Caco-2 (cell line): ENCODE measurements around the gene CACNG4. TPM values are rescaled to one million over a fixed set of nuclear protein-coding genes. Genes with fewer than 3 reads are reported as not detected.

Experiments used
- BruUV-seq: library from RNA; stranded (reverse); fragments of 400-500 nt; replicated peaks from 2 replicates; lab custom pipeline; 2021; lab: Mats Ljungman, UMichigan
- CTCF ChIA-PET: fragments of 300-600 bp; sonication (Branson Sonifier 250); formaldehyde crosslinking; loops from one replicate; lab custom pipeline; 2022; ENCODE audit warnings: antibody characterized with exemption; lab: Charles Lee
- POLR2A ChIA-PET: fragments of 300-600 bp; sonication (Branson Sonifier 250); formaldehyde crosslinking; loops from one replicate; lab custom pipeline; 2022; ENCODE audit warnings: antibody characterized with exemption; lab: Charles Lee
- DNase-seq, 2 experiments: peaks; one replicate each; pipeline versions ENCODE4 v3.0.0 to v3.0.0-alpha.2; 2020 to 2022
- H3K27me3 ChIP-seq: replicated peaks from 2 replicates; pipeline ENCODE4 v1.6.0; 2011; ENCODE audit warnings: low read length; ENCODE audit not compliant: control insufficient read depth, insufficient read depth
- H3K36me3 ChIP-seq: 2 replicates; pipeline ENCODE4 v1.5.1; 2011; ENCODE audit warnings: low read length; ENCODE audit not compliant: control insufficient read depth, insufficient read depth
- H3K4me1 ChIP-seq: fragments of 250-450 bp; sonication (Bioruptor Pico); 2 replicates; pipeline ENCODE4 v1.5.1; 2020; ENCODE audit warnings: mild to moderate bottlenecking
- H3K4me3 ChIP-seq: 2 replicates; pipeline ENCODE4 v1.5.1; 2011; ENCODE audit warnings: low read depth, mild to moderate bottlenecking, control low read depth, low read length
- H3K9me3 ChIP-seq: fragments of 250-450 bp; sonication (Bioruptor Pico); 2 replicates; pipeline ENCODE4 v1.5.1; 2020; ENCODE audit warnings: mild to moderate bottlenecking, moderate library complexity
- H3K27ac Mint-ChIP-seq: one replicate; pipeline ENCODE4 v1.8.0; 2022; ENCODE audit warnings: mixed read lengths; ENCODE audit not compliant: unreplicated experiment
- H3K27me3 Mint-ChIP-seq: one replicate; pipeline ENCODE4 v1.8.0; 2022; ENCODE audit warnings: mixed read lengths; ENCODE audit not compliant: insufficient read depth, unreplicated experiment
- H3K36me3 Mint-ChIP-seq: one replicate; pipeline ENCODE4 v1.8.0; 2022; ENCODE audit warnings: mild to moderate bottlenecking, mixed read lengths; ENCODE audit not compliant: insufficient read depth, unreplicated experiment
- H3K4me1 Mint-ChIP-seq: one replicate; pipeline ENCODE4 v1.8.0; 2022; ENCODE audit warnings: low read depth, mixed read lengths; ENCODE audit not compliant: unreplicated experiment
- H3K4me3 Mint-ChIP-seq: one replicate; pipeline ENCODE4 v1.8.0; 2022; ENCODE audit warnings: mild to moderate bottlenecking, moderate library complexity, mixed read lengths; ENCODE audit not compliant: unreplicated experiment
- H3K9me3 Mint-ChIP-seq: one replicate; pipeline ENCODE4 v1.8.0; 2022; ENCODE audit warnings: mixed read lengths; ENCODE audit not compliant: unreplicated experiment
- CTCF ChIP-seq, 2 experiments: fragments of 200-600 bp in 1 of 2; IDR thresholded peaks; 1 replicate in 1 of 2; 2 replicates in 1 of 2; pipeline versions ENCODE4 v1.5.1 to v1.8.0; 2011 to 2022; ENCODE audit warnings: antibody characterized with exemption in 1 of 2, control low read depth in 1 of 2, inconsistent platforms in 1 of 2, low read depth in 1 of 2, low read length in 1 of 2, mild to moderate bottlenecking in 1 of 2, moderate library complexity in 1 of 2; ENCODE audit not compliant: insufficient read depth in 1 of 2, severe bottlenecking in 1 of 2, unreplicated experiment in 1 of 2
- intact Hi-C: fragments of 100-400 bp; cut with micrococcal nuclease; formaldehyde crosslinking; loops from one replicate; pipeline ENCODE4 v1.10.0; 2022; ENCODE audit not compliant: unreplicated experiment
- total RNA-seq: library from RNA; stranded (reverse); gene quantifications from 2 replicates; pipeline ENCODE4 v1.2.3, GENCODE V29; 2022

CACNG4 gene
- total RNA-seq, 1 experiment from 2014 or later = 12.8 TPM

DNA sequence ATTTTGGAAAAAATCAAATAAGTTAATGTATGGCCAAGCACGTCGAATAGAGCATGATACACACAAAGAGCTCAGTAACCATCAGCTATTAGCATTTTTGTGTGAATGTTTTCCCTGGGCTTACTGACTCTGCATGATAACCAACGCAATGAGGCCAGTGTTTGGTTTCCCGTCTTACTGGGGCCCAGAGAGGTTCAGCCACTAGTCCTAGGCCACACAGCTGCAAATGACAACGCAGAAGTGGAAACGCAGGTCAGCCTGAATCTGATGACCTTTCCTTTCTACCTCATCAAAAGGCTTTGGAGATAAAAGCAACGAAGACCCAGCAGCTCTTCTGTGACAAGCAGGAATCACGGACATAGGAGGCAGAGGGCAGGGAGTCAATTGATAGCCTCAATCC lies 7.2 kb upstream of the CACNG4 start:
- CTCF ChIA-PET = interaction anchor here (1.2 to 1.4 kb wide), 2 partner anchors 14 to 18 kb away, joined by 3 read pairs; no protein-coding TSS in a partner anchor
- Histone ChIP-seq H3K36me3 (no peaks in the 10 kb centered on the region), H3K27me3 (no peaks in the 10 kb centered on the region), H3K4me1 (peaks cover 52% of the 10 kb centered on the region), H3K9me3 (no peaks in the 10 kb centered on the region), H3K4me3 (no peak overlapping the region)
- Mint-ChIP-seq H3K27ac (peak overlapping the region; percentile 65), H3K36me3 (peaks cover 6% of the 10 kb centered on the region), H3K9me3 (no peaks in the 10 kb centered on the region), H3K4me3 (no peak overlapping the region), H3K4me1 (peaks cover 14% of the 10 kb centered on the region), H3K27me3 (no peaks in the 10 kb centered on the region)
- intact Hi-C loops = no loop called here
- POLR2A ChIA-PET = no interaction called here
- TF ChIP-seq CTCF (IDR thresholded peaks at IDR 0.05; ENCODE audit: insufficient read depth in 1 of 2, low read depth in 1 of 2, low read length in 1 of 2, severe bottlenecking in 1 of 2, unreplicated experiment in 1 of 2) = no peak
- BruUV-seq = no TSS peak
- no peak for DNase-seq

DNA sequence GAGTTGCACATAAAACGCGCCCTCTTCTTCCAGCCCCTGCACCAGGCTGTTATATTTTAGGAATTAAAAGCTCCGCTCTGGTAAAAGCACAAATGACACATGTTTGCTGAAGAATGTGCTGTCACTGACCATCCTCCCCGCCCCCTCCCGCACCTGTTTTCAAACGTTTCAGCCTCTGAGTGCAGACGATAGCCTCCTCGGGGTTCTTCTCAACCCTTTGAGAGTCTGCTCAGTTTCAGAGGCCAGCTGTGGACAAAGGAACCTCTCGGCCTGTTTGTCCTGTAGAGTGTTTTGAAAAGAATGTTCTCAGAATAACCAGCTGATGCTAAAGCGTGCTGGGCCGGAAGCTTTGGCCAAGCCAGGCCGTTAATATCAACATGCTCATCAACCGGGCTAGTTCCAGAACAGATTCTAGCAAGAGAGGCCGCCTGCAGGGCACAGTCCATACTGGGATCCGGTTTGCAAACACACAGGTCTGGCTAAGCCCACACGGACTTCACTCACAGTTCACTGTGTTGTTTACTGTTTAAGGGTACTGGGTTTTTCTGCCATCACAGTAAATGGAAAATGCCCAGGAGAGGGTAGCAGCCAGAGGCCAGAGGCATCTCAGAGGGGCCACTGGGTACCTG lies 6.4 kb upstream of the CACNG4 start:
- Mint-ChIP-seq H3K4me1 (peaks cover 7% of the 10 kb centered on the region), H3K27ac (peak overlapping the region; percentile 65), H3K36me3 (no peaks in the 10 kb centered on the region), H3K9me3 (no peaks in the 10 kb centered on the region), H3K27me3 (no peaks in the 10 kb centered on the region), H3K4me3 (no peak overlapping the region)
- POLR2A ChIA-PET = no interaction called here
- H3K9me3 ChIP-seq = no peaks in the 10 kb centered on the region
- peaks cover 47% of the 10 kb centered on the region for H3K4me1 ChIP-seq
- no TSS peak for BruUV-seq
- CTCF ChIA-PET = interaction anchor here (0.6 to 1.4 kb wide), 3 partner anchors 14 to 50 kb away, joined by 3 to 4 read pairs (median 3); no protein-coding TSS in a partner anchor
- H3K4me3 ChIP-seq = no peak overlapping the region
- peak in 1 of 2 experiments; percentile 25 for DNase-seq
- H3K36me3 ChIP-seq = no peaks in the 10 kb centered on the region
- intact Hi-C loops = no loop called here
- no peak for TF ChIP-seq CTCF (IDR thresholded peaks at IDR 0.05; ENCODE audit: insufficient read depth in 1 of 2, low read depth in 1 of 2, low read length in 1 of 2, severe bottlenecking in 1 of 2, unreplicated experiment in 1 of 2)
- no peaks in the 10 kb centered on the region for H3K27me3 ChIP-seq

- ChIA-PET POLR2A (no interaction called here), CTCF (no interaction called here)
- no peak for TF ChIP-seq CTCF (IDR thresholded peaks at IDR 0.05; ENCODE audit: insufficient read depth in 1 of 2, low read depth in 1 of 2, low read length in 1 of 2, severe bottlenecking in 1 of 2, unreplicated experiment in 1 of 2)
- Mint-ChIP-seq H3K4me1 (peaks cover 16% of the 10 kb centered on the region), H3K36me3 (peaks cover 6% of the 10 kb centered on the region), H3K27ac (peak overlapping the region; percentile 65), H3K9me3 (no peaks in the 10 kb centered on the region), H3K27me3 (no peaks in the 10 kb centered on the region), H3K4me3 (no peak overlapping the region)
- BruUV-seq = no TSS peak
- Histone ChIP-seq H3K27me3 (no peaks in the 10 kb centered on the region), H3K4me3 (no peak overlapping the region), H3K36me3 (no peaks in the 10 kb centered on the region), H3K4me1 (peaks cover 43% of the 10 kb centered on the region), H3K9me3 (no peaks in the 10 kb centered on the region)
- no peak for DNase-seq
- intact Hi-C loops = loop anchor here (5.0 kb wide), 1 partner anchor 77 kb away; no protein-coding TSS in a partner anchor
Measured at GRCh38 chr17:66959641-66960375, 4.7 kb upstream of the CACNG4 start.
